GM23338 (cell line): ENCODE data around the gene UBE3C.

ENCODE experiments used
- CREB1 ChIP-seq: fragments of 250-450 bp; sonication (Bioruptor Pico); IDR thresholded peaks from 2 replicates; pipeline ENCODE4 v1.5.0; 2020; ENCODE audit warnings: low read depth, mild to moderate bottlenecking, moderate library complexity
- CTCF ChIP-seq, 2 experiments: fragments of 200-600 bp in 1 of 2; sonication (generic) in 1 of 2; conservative IDR thresholded peaks; 2 replicates each; pipeline versions ENCODE4 v1.5.1 to v1.6.1; 2016 to 2017; ENCODE audit warnings: antibody characterized with exemption in 2 of 2, low read depth in 2 of 2, mild to moderate bottlenecking in 2 of 2, moderate library complexity in 1 of 2
- EZH2 ChIP-seq: fragments of 200-600 bp; sonication (generic); IDR thresholded peaks from one replicate; pipeline ENCODE4 v1.8.0; 2017; ENCODE audit warnings: antibody characterized with exemption, mild to moderate bottlenecking, low read depth; ENCODE audit not compliant: unreplicated experiment
- EZH2phosphoT487 ChIP-seq: fragments of 200-600 bp; sonication (generic); IDR thresholded peaks from one replicate; pipeline ENCODE4 v1.8.1; 2018; ENCODE audit warnings: antibody characterized with exemption; ENCODE audit not compliant: unreplicated experiment
- NANOG ChIP-seq: IDR thresholded peaks from 2 replicates; pipeline ENCODE4 v1.6.1; 2016; ENCODE audit warnings: antibody characterized with exemption, borderline replicate concordance
- POLR2AphosphoS5 ChIP-seq: IDR thresholded peaks from 2 replicates; pipeline ENCODE4 v1.6.1; 2016; ENCODE audit warnings: antibody characterized with exemption, low read depth
- REST ChIP-seq: IDR thresholded peaks from one replicate; pipeline ENCODE4 v1.6.1; 2018; ENCODE audit warnings: antibody characterized with exemption; ENCODE audit not compliant: unreplicated experiment

- TF ChIP-seq CTCF (conservative IDR thresholded peaks at IDR 0.05; ENCODE audit: low read depth in 2 of 2) (no peak), EZH2 (no peak), POLR2AphosphoS5 (no peak), REST (no peak), EZH2phosphoT487 (no peak), NANOG (no peak), CREB1 (no peak)
Measured at GRCh38 chr7:157284229-157285014, 145.7 kb downstream of the UBE3C start.
